K562 (cell line): ENCODE results near the gene ACOT7. TPM values are rescaled to one million over a fixed set of nuclear protein-coding genes. Genes with fewer than 3 reads are reported as not detected.

Experiments used
- CCAR2 ChIP-seq: fragments of 200-400 bp; formaldehyde crosslinking; IDR thresholded peaks from 2 replicates; pipeline ENCODE4 v1.6.1; 2017; ENCODE audit warnings: mild to moderate bottlenecking, low read depth, low read length
- CREBBP ChIP-seq: IDR thresholded peaks from one replicate; pipeline ENCODE4 v1.6.1; 2012; ENCODE audit warnings: low read depth, mild to moderate bottlenecking, control low read depth, inconsistent platforms, low read length
- GATAD2B ChIP-seq: fragments of 450-650 bp; IDR thresholded peaks from 2 replicates; pipeline ENCODE4 v1.6.1; 2017; ENCODE audit warnings: mild to moderate bottlenecking, borderline replicate concordance
- NFIC ChIP-seq: fragments of 450-650 bp; IDR thresholded peaks from 2 replicates; pipeline ENCODE4 v1.6.1; 2017; ENCODE audit warnings: mild to moderate bottlenecking, inconsistent platforms
- TEAD1 ChIP-seq, 2 experiments: fragments of 450-650 bp in 1 of 2; sonication (generic) in 1 of 2; formaldehyde crosslinking; IDR thresholded peaks; 2 replicates each; pipeline versions ENCODE4 v1.4.0 to v1.8.0; 2020 to 2022; ENCODE audit warnings: mild to moderate bottlenecking in 2 of 2, missing genetic modification reagents in 1 of 2
- ZBTB1 ChIP-seq: sonication (generic); formaldehyde crosslinking; IDR thresholded peaks from 2 replicates; pipeline ENCODE4 v1.8.1; 2023; ENCODE audit warnings: missing genetic modification reagents, low read depth, mild to moderate bottlenecking, borderline replicate concordance
- ZFP1 ChIP-seq: fragments of 450-650 bp; formaldehyde crosslinking; IDR thresholded peaks from 2 replicates; pipeline ENCODE4 v1.4.0; 2020; ENCODE audit warnings: mild to moderate bottlenecking, mixed read lengths
- ZNF436 ChIP-seq: fragments of 250-450, 450-650 bp; sonication (Bioruptor Pico); formaldehyde crosslinking; IDR thresholded peaks from 2 replicates; pipeline ENCODE4 v1.7.0; 2020; ENCODE audit warnings: mild to moderate bottlenecking
- ZNF507 ChIP-seq: conservative IDR thresholded peaks from 2 replicates; pipeline ENCODE4 v1.6.1; 2017; ENCODE audit warnings: missing genetic modification characterization, missing compliant biosample characterization
- ZNF584 ChIP-seq: fragments of 200-800 bp; sonication (Bioruptor generic); IDR thresholded peaks from 2 replicates; pipeline ENCODE4 v1.6.1; 2016; ENCODE audit warnings: low read depth, mild to moderate bottlenecking, missing genetic modification characterization, missing compliant biosample characterization
- ZNF75A ChIP-seq: fragments of 450-650 bp; formaldehyde crosslinking; IDR thresholded peaks from 2 replicates; pipeline ENCODE4 v1.4.0; 2020; ENCODE audit warnings: mild to moderate bottlenecking
- polyA plus RNA-seq, 8 experiments: library from polyadenylated mRNA; depleted of rRNA in 4 of 8; stranded (reverse) in 5 of 8; unstranded in 3 of 8; fragments of >200 nt; fragmentation: Nextera tagmentation in 2 of 8; fragmentation: Illumina TruSeq in 1 of 8; extraction: Ambion mirVana in 2 of 8; extraction: Trizol in 1 of 8; gene quantifications; 2 replicates each; pipeline versions ENCODE4 v1.2.1 to v1.2.3, GENCODE V29; 2011 to 2014; ENCODE audit warnings: inconsistent platforms in 1 of 8, missing spikeins in 1 of 8
- total RNA-seq, 7 experiments: library from RNA; depleted of rRNA in 6 of 7; stranded (reverse); fragments of >200 nt in 6 of 7; fragmentation: Illumina TruSeq in 2 of 7; extraction: Trizol in 2 of 7; gene quantifications; 2 replicates each; pipeline versions ENCODE4 v1.2.1 to v1.2.3, GENCODE V29; 2011 to 2021; ENCODE audit warnings: low replicate concordance in 1 of 7
- TF ChIP-seq, protein P1 (sequence below): sonication (generic); formaldehyde crosslinking; IDR thresholded peaks from 2 replicates; pipeline ENCODE4 v1.8.1; 2023; ENCODE audit warnings: mild to moderate bottlenecking, missing genetic modification reagents
- TF ChIP-seq, protein P2 (sequence below): IDR thresholded peaks from 2 replicates; pipeline ENCODE4 v1.6.1; 2011; ENCODE audit warnings: borderline replicate concordance, low read depth, mild to moderate bottlenecking, moderate library complexity, low read length; ENCODE audit not compliant: insufficient read depth, poor library complexity, severe bottlenecking
- TF ChIP-seq, protein P3 (sequence below): sonication (generic); formaldehyde crosslinking; IDR thresholded peaks from 2 replicates; pipeline ENCODE4 v1.8.0; 2022; ENCODE audit warnings: missing genetic modification reagents, mild to moderate bottlenecking, borderline replicate concordance
- TF ChIP-seq, protein P4 (sequence below), 2 experiments: IDR thresholded peaks; 2 replicates each; pipeline ENCODE4 v1.6.1; 2011; ENCODE audit warnings: borderline replicate concordance in 1 of 2, control low read depth in 1 of 2, low read depth in 1 of 2, low read length in 1 of 2, mild to moderate bottlenecking in 1 of 2, mixed read lengths in 1 of 2, moderate library complexity in 1 of 2; ENCODE audit not compliant: insufficient read depth in 1 of 2, insufficient read length in 1 of 2, poor library complexity in 1 of 2, severe bottlenecking in 1 of 2; ENCODE audit errors: extremely low read depth in 1 of 2

Gene ACOT7
- total and polyA plus RNA-seq, 9 of the 15 experiments (the other 6 are each of a cell fraction or from before 2014, with no cell fraction given), result 7.0 to 92.6 (median 37.2) TPM

DNA sequence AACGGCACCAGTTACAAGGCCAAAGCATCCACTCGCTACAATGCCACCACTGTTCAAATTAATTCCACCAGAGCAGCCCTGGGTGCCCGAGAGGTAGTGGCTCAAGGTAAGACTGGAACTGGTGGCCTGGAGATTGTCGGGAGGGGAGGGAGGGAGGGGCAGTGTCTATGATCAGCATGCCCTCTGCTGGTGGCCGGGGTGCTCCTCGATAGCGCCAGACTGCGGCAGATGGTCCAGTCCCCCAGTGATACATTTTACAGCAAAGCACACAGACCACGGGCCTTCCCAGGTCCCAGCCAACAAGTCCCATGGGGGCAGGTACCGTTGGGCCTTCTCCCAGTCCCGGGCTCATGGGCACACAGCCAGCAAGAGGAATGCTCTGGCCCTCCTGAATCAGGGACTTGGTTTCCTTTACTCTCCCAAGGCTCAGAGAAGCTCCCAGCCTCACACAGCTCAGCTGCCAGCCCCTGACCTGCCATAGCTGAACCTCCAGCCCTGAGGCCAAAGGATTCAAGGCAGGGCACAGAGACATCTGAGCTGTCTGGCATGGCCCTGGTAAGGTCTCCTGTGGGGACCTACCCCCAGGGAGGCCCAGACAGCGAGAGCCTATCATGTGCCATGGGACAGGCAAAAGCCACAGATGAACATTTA, 15.3 kb downstream of the ACOT7 start (continued):
- TF ChIP-seq, protein P1, sequence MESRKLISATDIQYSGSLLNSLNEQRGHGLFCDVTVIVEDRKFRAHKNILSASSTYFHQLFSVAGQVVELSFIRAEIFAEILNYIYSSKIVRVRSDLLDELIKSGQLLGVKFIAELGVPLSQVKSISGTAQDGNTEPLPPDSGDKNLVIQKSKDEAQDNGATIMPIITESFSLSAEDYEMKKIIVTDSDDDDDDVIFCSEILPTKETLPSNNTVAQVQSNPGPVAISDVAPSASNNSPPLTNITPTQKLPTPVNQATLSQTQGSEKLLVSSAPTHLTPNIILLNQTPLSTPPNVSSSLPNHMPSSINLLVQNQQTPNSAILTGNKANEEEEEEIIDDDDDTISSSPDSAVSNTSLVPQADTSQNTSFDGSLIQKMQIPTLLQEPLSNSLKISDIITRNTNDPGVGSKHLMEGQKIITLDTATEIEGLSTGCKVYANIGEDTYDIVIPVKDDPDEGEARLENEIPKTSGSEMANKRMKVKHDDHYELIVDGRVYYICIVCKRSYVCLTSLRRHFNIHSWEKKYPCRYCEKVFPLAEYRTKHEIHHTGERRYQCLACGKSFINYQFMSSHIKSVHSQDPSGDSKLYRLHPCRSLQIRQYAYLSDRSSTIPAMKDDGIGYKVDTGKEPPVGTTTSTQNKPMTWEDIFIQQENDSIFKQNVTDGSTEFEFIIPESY (CRISPR knock-in tag), result 0 out of 2 replicates have a peak, but pooled peaks have one; percentile 24
- no peak for TF ChIP-seq CREBBP
- TF ChIP-seq ZNF75A, result no peak
- no peak for TF ChIP-seq ZNF436 (CRISPR knock-in tag)
- TF ChIP-seq, protein P2, sequence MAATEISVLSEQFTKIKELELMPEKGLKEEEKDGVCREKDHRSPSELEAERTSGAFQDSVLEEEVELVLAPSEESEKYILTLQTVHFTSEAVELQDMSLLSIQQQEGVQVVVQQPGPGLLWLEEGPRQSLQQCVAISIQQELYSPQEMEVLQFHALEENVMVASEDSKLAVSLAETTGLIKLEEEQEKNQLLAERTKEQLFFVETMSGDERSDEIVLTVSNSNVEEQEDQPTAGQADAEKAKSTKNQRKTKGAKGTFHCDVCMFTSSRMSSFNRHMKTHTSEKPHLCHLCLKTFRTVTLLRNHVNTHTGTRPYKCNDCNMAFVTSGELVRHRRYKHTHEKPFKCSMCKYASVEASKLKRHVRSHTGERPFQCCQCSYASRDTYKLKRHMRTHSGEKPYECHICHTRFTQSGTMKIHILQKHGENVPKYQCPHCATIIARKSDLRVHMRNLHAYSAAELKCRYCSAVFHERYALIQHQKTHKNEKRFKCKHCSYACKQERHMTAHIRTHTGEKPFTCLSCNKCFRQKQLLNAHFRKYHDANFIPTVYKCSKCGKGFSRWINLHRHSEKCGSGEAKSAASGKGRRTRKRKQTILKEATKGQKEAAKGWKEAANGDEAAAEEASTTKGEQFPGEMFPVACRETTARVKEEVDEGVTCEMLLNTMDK, result peak; percentile 87
- TF ChIP-seq ZFP1 (CRISPR knock-in tag), result no peak
- TF ChIP-seq ZNF584, result no peak
- TF ChIP-seq, protein P3, sequence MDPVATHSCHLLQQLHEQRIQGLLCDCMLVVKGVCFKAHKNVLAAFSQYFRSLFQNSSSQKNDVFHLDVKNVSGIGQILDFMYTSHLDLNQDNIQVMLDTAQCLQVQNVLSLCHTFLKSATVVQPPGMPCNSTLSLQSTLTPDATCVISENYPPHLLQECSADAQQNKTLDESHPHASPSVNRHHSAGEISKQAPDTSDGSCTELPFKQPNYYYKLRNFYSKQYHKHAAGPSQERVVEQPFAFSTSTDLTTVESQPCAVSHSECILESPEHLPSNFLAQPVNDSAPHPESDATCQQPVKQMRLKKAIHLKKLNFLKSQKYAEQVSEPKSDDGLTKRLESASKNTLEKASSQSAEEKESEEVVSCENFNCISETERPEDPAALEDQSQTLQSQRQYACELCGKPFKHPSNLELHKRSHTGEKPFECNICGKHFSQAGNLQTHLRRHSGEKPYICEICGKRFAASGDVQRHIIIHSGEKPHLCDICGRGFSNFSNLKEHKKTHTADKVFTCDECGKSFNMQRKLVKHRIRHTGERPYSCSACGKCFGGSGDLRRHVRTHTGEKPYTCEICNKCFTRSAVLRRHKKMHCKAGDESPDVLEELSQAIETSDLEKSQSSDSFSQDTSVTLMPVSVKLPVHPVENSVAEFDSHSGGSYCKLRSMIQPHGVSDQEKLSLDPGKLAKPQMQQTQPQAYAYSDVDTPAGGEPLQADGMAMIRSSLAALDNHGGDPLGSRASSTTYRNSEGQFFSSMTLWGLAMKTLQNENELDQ (CRISPR knock-in tag), result no peak
- TF ChIP-seq TEAD1 (CRISPR knock-in tag; IDR thresholded peaks at IDR 0.05), result peak in 1 of 2 experiments; percentile 44; a peak in 1 of 4 replicates
- no peak for TF ChIP-seq CCAR2
- no peak for TF ChIP-seq ZBTB1 (CRISPR knock-in tag)
- TF ChIP-seq NFIC, result no peak
- TF ChIP-seq, protein P4, sequence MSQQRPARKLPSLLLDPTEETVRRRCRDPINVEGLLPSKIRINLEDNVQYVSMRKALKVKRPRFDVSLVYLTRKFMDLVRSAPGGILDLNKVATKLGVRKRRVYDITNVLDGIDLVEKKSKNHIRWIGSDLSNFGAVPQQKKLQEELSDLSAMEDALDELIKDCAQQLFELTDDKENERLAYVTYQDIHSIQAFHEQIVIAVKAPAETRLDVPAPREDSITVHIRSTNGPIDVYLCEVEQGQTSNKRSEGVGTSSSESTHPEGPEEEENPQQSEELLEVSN (IDR thresholded peaks at IDR 0.05; ENCODE audit: borderline replicate concordance in 1 of 2, extremely low read depth in 1 of 2, insufficient read depth in 1 of 2, insufficient read length in 1 of 2, low read depth in 1 of 2, low read length in 1 of 2, poor library complexity in 1 of 2, severe bottlenecking in 1 of 2), result no peak
- TF ChIP-seq ZNF507 (tag), result no peak
- no peak for TF ChIP-seq GATAD2B
- TF ChIP-seq, all 486 proteins: peak for 13
